Vagina (tissue), 2 donors: ENCODE measurements around the gene NSUN4.

Experiments
- POLR2A ChIP-seq, 2 donors: fragments of 450-650 bp; IDR thresholded peaks; one replicate each; pipeline ENCODE4 v1.6.1; 2017; ENCODE audit warnings: antibody characterized with exemption in 2 of 2, mild to moderate bottlenecking in 2 of 2, moderate library complexity in 2 of 2
- POLR2AphosphoS5 ChIP-seq, 2 donors: sonication (generic); formaldehyde crosslinking; IDR thresholded peaks; one replicate each; pipeline ENCODE4 v1.9.0; 2017; ENCODE audit warnings: antibody characterized with exemption in 2 of 2, mild to moderate bottlenecking in 2 of 2, low read depth in 1 of 2; ENCODE audit not compliant: insufficient read depth in 1 of 2
- TF ChIP-seq, protein P1 (sequence below), 3 experiments: fragments of 450-650 bp in 2 of 3; fragments of 200-600 bp in 1 of 3; sonication (generic) in 1 of 3; IDR thresholded peaks; one replicate each; pipeline ENCODE4 v1.5.1; 2017 to 2019; ENCODE audit warnings: antibody characterized with exemption in 3 of 3, mild to moderate bottlenecking in 2 of 3, moderate library complexity in 2 of 3

DNA sequence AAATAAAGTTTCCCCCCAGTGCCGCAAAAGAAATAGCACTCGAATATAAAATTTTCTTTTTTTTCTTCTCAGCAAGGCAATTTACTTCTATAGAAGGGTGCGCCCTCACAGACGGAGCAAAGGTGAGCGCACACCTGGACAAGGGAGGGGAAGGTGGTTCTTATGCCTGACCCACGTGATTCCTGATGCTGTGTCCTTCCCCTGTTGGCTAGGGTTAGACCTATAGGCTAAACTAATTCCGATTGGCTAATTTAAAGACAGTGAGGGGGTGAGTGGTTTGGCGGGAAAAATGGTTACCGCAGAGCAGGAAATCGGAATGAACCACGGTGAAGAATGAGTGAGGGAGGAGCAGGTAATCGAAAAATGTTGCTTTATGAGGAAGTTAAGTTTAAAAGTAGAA is 52.9 kb downstream of the NSUN4 start:
- TF ChIP-seq POLR2A (IDR thresholded peaks at IDR 0.05), result no peak
- TF ChIP-seq POLR2AphosphoS5 (IDR thresholded peaks at IDR 0.05; ENCODE audit: insufficient read depth in 1 of 2, low read depth in 1 of 2), result no peak
- TF ChIP-seq, protein P1, sequence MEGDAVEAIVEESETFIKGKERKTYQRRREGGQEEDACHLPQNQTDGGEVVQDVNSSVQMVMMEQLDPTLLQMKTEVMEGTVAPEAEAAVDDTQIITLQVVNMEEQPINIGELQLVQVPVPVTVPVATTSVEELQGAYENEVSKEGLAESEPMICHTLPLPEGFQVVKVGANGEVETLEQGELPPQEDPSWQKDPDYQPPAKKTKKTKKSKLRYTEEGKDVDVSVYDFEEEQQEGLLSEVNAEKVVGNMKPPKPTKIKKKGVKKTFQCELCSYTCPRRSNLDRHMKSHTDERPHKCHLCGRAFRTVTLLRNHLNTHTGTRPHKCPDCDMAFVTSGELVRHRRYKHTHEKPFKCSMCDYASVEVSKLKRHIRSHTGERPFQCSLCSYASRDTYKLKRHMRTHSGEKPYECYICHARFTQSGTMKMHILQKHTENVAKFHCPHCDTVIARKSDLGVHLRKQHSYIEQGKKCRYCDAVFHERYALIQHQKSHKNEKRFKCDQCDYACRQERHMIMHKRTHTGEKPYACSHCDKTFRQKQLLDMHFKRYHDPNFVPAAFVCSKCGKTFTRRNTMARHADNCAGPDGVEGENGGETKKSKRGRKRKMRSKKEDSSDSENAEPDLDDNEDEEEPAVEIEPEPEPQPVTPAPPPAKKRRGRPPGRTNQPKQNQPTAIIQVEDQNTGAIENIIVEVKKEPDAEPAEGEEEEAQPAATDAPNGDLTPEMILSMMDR (IDR thresholded peaks at IDR 0.05), result no peak
